ENCODE data around the gene USP24.

USP24 gene

DNA sequence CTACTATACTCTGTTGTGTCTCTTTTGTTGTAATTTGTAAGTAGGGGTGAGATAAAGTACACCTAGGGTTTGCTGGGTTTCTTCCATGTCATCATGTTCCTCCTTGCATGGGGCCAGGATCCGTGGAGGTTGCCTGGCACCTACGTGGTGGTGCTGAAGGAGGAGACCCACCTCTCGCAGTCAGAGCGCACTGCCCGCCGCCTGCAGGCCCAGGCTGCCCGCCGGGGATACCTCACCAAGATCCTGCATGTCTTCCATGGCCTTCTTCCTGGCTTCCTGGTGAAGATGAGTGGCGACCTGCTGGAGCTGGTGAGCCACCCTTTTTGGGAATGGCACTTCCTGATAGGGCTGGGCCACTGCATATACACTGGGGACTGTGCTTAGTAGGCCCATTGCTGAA is 171.4 kb downstream of the USP24 start:
- H3K9me3 ChIP-seq (ENCODE audit: insufficient read depth, low read length), result no peaks in the 10 kb centered on the region
- no peak for DNase-seq (ENCODE audit: low read depth, low spot score)
- peaks cover 7% of the 10 kb centered on the region for H3K4me1 ChIP-seq (ENCODE audit: insufficient read depth, insufficient read length)
- no peak overlapping the region for H3K9ac ChIP-seq (ENCODE audit: insufficient read length, low read depth)
- H3K27me3 ChIP-seq (ENCODE audit: insufficient read depth, insufficient read length), result peaks cover 4% of the 10 kb centered on the region
- peaks cover 14% of the 10 kb centered on the region for H3K36me3 ChIP-seq (ENCODE audit: insufficient read depth, insufficient read length, low read length)
- H3K4me3 ChIP-seq (ENCODE audit: insufficient read length, low read depth), result no peak overlapping the region
- no peak for TF ChIP-seq SUZ12 (IDR thresholded peaks at IDR 0.05; ENCODE audit: extremely low read depth, insufficient read depth, insufficient read length)
- no peak for TF ChIP-seq ZNF274 (IDR thresholded peaks at IDR 0.05; ENCODE audit: low read depth, low read length)
- no peak for TF ChIP-seq YY1 (IDR thresholded peaks at IDR 0.05; ENCODE audit: insufficient read depth, insufficient read length)

DNA sequence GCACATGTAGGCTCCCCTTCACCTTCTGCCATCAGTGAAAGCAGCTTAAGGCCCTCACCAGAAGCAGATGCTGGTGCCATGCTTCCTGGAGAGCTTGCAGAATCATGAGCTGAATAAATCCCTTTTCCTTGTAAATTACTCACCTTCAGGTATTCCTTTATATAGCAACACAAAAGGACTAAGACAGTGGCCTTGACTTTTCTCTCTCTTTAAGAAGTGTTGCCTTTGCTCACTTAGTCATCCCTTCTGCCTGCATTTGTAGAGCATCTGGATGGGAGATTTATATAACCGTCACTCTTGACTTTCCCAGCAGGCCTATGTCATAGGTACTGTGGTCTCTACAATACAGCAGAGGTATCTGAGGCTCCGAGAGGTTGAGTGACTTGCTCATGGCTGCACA is 172.2 kb downstream of the USP24 start:
- no peak overlapping the region for H3K9ac ChIP-seq (ENCODE audit: insufficient read length, low read depth)
- H3K9me3 ChIP-seq (ENCODE audit: insufficient read depth, low read length), result no peaks in the 10 kb centered on the region
- no peak for DNase-seq (ENCODE audit: low read depth, low spot score)
- H3K27me3 ChIP-seq (ENCODE audit: insufficient read depth, insufficient read length), result peaks cover 6% of the 10 kb centered on the region
- no peak overlapping the region for H3K4me3 ChIP-seq (ENCODE audit: insufficient read length, low read depth)
- peaks cover 14% of the 10 kb centered on the region for H3K36me3 ChIP-seq (ENCODE audit: insufficient read depth, insufficient read length, low read length)
- TF ChIP-seq YY1 (IDR thresholded peaks at IDR 0.05; ENCODE audit: insufficient read depth, insufficient read length), result no peak
- TF ChIP-seq ZNF274 (IDR thresholded peaks at IDR 0.05; ENCODE audit: low read depth, low read length), result no peak
- TF ChIP-seq SUZ12 (IDR thresholded peaks at IDR 0.05; ENCODE audit: extremely low read depth, insufficient read depth, insufficient read length), result no peak
- H3K4me1 ChIP-seq (ENCODE audit: insufficient read depth, insufficient read length), result peaks cover 10% of the 10 kb centered on the region

DNA sequence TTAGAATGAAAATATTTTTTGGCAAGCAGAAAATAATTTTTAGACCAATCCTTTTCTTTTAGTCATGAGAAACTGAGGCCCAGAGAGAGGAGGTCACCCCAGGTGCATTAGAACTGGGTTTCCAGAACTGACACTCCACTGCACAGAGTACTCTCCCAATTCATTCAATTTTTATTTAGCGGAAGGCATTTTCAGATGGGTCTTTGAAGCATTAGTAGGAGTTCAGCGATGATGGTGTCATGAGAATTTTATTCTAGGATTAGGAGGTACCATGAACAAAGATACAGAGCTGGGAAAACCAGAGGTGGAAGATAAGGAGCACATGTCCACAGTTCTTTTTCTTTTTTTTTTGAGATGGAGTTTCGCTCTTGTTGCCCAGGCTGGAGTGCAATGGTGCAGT is 173.6 kb downstream of the USP24 start:
- DNase-seq (ENCODE audit: low read depth, low spot score), result no peak
- H3K9me3 ChIP-seq (ENCODE audit: insufficient read depth, low read length), result no peaks in the 10 kb centered on the region
- TF ChIP-seq YY1 (IDR thresholded peaks at IDR 0.05; ENCODE audit: insufficient read depth, insufficient read length) (no peak), ZNF274 (IDR thresholded peaks at IDR 0.05; ENCODE audit: low read depth, low read length) (no peak), SUZ12 (IDR thresholded peaks at IDR 0.05; ENCODE audit: extremely low read depth, insufficient read depth, insufficient read length) (no peak)
- H3K36me3 ChIP-seq (ENCODE audit: insufficient read depth, insufficient read length, low read length), result peaks cover 7% of the 10 kb centered on the region
- H3K9ac ChIP-seq (ENCODE audit: insufficient read length, low read depth), result no peak overlapping the region
- H3K4me3 ChIP-seq (ENCODE audit: insufficient read length, low read depth), result no peak overlapping the region
- peaks cover 13% of the 10 kb centered on the region for H3K4me1 ChIP-seq (ENCODE audit: insufficient read depth, insufficient read length)
- H3K27me3 ChIP-seq (ENCODE audit: insufficient read depth, insufficient read length), result peaks cover 6% of the 10 kb centered on the region

DNA sequence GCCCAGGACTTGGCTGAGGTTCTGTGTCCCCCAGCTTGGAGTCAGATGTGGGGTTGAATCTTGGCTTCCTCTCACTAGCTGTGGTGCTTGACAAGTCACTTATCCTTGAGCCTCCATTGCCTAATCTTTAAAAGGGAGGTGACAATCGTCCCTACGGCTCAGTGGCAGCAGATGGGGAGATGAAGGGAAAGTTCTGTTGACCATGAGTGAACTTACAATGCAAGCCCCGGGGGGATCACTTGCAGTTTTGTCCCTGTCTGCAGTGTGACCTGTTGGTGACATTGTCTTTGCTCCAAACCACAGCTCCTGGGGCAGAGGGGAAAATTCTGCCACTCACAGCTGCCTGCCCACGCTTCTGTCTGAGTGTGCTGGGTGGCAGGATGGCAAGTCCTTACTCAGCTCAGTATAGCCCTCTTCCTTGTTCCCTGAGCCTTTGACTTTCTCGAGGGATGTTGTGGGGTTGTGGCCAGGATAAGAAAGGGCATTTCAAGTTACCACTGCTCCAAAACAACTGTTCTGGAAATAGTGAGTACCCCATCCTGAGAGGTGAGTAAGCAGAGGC is 174.2 kb downstream of the USP24 start:
- Histone ChIP-seq H3K9ac (ENCODE audit: insufficient read length, low read depth) (peak overlapping the region; percentile 89), H3K4me3 (ENCODE audit: insufficient read length, low read depth) (peak overlapping the region; percentile 66)
- DNase-seq (ENCODE audit: low read depth, low spot score), result no peak

DNA sequence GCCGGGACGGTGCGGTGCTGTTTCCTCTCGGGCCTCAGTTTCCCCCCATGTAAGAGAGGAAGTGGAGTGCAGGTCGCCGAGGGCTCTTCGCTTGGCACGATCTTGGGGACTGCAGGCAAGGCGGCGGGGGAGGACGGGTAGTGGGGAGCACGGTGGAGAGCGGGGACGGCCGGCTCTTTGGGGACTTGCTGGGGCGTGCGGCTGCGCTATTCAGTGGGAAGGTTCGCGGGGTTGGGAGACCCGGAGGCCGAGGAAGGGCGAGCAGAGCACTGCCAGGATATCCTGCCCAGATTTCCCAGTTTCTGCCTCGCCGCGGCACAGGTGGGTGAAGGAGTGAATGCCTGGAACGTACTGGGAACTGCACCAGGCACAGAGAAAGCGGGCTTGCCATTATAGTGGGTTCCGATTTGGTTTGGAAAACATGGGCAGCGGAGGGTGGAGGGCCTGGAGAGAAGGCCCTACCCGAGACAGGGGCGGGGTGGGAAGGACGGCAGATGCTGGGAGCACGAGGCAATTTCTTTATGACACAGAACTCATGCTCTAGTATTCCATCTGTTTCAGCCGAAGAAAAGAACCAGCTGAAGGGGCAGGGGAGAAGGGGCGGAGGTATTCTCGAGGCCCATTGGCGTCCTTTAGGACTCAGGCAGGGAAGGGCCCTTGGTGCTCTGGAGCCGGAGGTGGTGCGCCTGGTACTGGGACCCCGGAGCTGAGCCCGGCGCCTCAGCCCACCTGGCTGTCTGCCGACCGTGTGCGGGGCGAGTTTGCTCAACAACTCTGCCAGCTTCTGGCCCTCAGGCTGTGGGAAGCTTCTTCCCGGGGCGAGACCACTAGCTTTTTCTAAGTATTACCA is 174.9 kb downstream of the USP24 start:
- no peaks in the 10 kb centered on the region for H3K9me3 ChIP-seq (ENCODE audit: insufficient read depth, low read length)
- DNase-seq (ENCODE audit: low read depth, low spot score), result no peak
- no peak for TF ChIP-seq YY1 (IDR thresholded peaks at IDR 0.05; ENCODE audit: insufficient read depth, insufficient read length)
- no peak for TF ChIP-seq SUZ12 (IDR thresholded peaks at IDR 0.05; ENCODE audit: extremely low read depth, insufficient read depth, insufficient read length)
- no peak for TF ChIP-seq ZNF274 (IDR thresholded peaks at IDR 0.05; ENCODE audit: low read depth, low read length)
- H3K4me1 ChIP-seq (ENCODE audit: insufficient read depth, insufficient read length), result peaks cover 13% of the 10 kb centered on the region
- H3K36me3 ChIP-seq (ENCODE audit: insufficient read depth, insufficient read length, low read length), result peaks cover 4% of the 10 kb centered on the region
- peak overlapping the region; percentile 89 for H3K9ac ChIP-seq (ENCODE audit: insufficient read length, low read depth)
- peak overlapping the region; percentile 66 for H3K4me3 ChIP-seq (ENCODE audit: insufficient read length, low read depth)
- peaks cover 6% of the 10 kb centered on the region for H3K27me3 ChIP-seq (ENCODE audit: insufficient read depth, insufficient read length)

More for the DNA sequence above, 174.2 kb downstream of the USP24 start:
- Histone ChIP-seq H3K4me1 (ENCODE audit: insufficient read depth, insufficient read length) (peaks cover 13% of the 10 kb centered on the region), H3K27me3 (ENCODE audit: insufficient read depth, insufficient read length) (peaks cover 6% of the 10 kb centered on the region), H3K9me3 (ENCODE audit: insufficient read depth, low read length) (no peaks in the 10 kb centered on the region), H3K36me3 (ENCODE audit: insufficient read depth, insufficient read length, low read length) (peaks cover 5% of the 10 kb centered on the region)
- TF ChIP-seq YY1 (IDR thresholded peaks at IDR 0.05; ENCODE audit: insufficient read depth, insufficient read length) (no peak), SUZ12 (IDR thresholded peaks at IDR 0.05; ENCODE audit: extremely low read depth, insufficient read depth, insufficient read length) (no peak), ZNF274 (IDR thresholded peaks at IDR 0.05; ENCODE audit: low read depth, low read length) (no peak)

DNA sequence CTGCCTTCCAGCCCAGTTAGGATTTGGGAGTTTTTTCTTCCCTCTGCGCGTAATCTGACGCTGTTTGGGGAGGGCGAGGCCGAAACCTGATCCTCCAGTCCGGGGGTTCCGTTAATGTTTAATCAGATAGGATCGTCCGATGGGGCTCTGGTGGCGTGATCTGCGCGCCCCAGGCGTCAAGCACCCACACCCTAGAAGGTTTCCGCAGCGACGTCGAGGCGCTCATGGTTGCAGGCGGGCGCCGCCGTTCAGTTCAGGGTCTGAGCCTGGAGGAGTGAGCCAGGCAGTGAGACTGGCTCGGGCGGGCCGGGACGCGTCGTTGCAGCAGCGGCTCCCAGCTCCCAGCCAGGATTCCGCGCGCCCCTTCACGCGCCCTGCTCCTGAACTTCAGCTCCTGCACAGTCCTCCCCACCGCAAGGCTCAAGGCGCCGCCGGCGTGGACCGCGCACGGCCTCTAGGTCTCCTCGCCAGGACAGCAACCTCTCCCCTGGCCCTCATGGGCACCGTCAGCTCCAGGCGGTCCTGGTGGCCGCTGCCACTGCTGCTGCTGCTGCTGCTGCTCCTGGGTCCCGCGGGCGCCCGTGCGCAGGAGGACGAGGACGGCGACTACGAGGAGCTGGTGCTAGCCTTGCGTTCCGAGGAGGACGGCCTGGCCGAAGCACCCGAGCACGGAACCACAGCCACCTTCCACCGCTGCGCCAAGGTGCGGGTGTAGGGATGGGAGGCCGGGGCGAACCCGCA is 175.7 kb downstream of the USP24 start, which contains the start of gene PCSK9:
Gene PCSK9 (plus strand): TSS at position 207 of the 741 bp plus-strand sequence. CDS start 290 bp downstream, at position 497.
- Histone ChIP-seq H3K9me3 (ENCODE audit: insufficient read depth, low read length) (no peaks in the 10 kb centered on the region), H3K9ac (ENCODE audit: insufficient read length, low read depth) (peak within 1 kb of the TSS; percentile 89), H3K36me3 (ENCODE audit: insufficient read depth, insufficient read length, low read length) (peaks cover 2% of the 10 kb centered on the region), H3K4me3 (ENCODE audit: insufficient read length, low read depth) (peak within 1 kb of the TSS; percentile 66), H3K4me1 (ENCODE audit: insufficient read depth, insufficient read length) (peaks cover 18% of the 10 kb centered on the region), H3K27me3 (ENCODE audit: insufficient read depth, insufficient read length) (peaks cover 6% of the 10 kb centered on the region)
- TF ChIP-seq SUZ12 (IDR thresholded peaks at IDR 0.05; ENCODE audit: extremely low read depth, insufficient read depth, insufficient read length) (no peak), ZNF274 (IDR thresholded peaks at IDR 0.05; ENCODE audit: low read depth, low read length) (no peak), YY1 (IDR thresholded peaks at IDR 0.05; ENCODE audit: insufficient read depth, insufficient read length) (no peak)
- DNase-seq (ENCODE audit: low read depth, low spot score), result no peak
